NCI-H345 treated with DMSO at 0.1 percent for 48 hours (cell line): ENCODE results near the gene PTGES3L.
"Not testable (repeated sequence)": the region's sequence is repeated elsewhere in the genome, so short reads cannot be mapped to it uniquely, and the experiment has no call there.

Source experiments
- DNase-seq: peaks from one replicate; lab custom pipeline; 2025; ENCODE audit not compliant: unreplicated experiment; lab: John Stamatoyannopoulos, UW

Gene PTGES3L

DNA sequence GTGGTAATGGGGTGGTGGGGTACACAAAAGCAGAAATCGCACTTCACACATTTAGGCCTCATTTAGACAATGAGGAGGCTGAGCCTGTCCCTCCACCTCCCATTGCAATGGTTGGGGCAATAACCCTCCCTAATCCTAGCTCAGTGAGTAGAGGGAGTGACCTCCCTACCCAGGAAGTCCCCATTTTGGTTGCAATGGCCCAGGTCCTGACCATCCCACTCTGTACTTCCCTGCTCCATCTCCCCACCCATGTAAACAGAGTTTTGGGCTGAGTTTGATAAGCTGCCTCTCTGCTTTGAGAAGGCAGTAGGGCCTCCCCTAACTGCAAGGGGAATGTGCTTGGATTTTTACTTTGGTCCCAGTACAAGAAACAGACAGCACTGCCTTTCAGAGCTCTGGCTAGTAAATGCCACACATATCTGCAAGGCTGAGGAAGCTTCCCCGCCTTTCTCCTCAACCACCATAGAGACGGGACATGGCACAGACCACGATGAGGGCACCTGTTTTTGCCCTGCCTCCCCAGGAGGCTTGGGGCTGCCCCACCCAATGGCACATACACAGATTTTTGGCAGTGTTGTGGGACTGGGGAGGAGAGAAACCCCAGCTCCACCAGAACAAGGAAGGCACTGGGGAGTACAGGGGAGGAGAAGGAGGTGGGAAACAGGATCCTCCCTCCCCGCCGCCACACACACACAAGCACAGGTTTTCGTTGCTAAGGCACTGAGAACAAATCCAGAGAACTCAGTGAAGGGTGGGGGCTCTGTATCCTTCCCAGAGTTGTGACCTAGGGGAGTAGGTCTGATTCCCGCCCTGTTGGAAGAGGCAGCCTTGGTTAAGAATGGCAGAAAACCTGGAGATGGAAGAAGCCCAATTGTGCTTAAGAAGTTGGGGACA is 35.0 kb upstream of the PTGES3L start:
- DNase-seq: no peak

DNA sequence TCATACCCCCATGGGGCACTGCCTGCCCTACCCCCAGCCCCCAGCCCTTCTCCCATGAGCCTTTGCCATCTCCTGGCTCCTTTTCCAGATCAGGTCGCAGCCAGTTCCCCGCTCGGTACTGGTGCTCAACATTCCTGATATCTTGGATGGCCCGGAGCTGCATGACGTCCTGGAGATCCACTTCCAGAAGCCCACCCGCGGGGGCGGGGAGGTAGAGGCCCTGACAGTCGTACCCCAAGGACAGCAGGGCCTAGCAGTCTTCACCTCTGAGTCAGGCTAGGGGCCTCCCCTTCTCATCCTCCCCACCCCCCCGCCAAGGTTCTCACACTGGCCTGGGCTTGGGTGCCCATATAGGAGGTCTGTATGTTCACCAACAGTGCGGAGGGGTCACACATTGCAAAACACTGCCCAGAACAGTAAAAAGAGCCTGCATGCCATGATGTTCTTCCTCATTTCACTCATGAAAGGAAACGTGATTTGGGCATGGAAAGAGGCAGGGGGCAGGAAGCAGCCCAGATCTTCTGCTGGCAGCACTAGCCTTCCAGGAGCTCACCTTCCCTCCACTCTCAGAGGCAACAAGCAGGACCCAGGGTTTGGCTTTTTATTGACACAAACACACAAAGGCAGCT is 34.3 kb upstream of the PTGES3L start:
- DNase-seq: no peak

GRCh38 chr17:43013296-43013695 is 33.4 kb upstream of the PTGES3L start:
- DNase-seq: no peak

- no peak for DNase-seq
Measured at GRCh38 chr17:43011728-43012472, 32.0 kb upstream of the PTGES3L start.

- DNase-seq: no peak
Measured at GRCh38 chr17:43010667-43011308, 30.9 kb upstream of the PTGES3L start.

- DNase-seq: no peak
Measured at GRCh38 chr17:43006639-43007551, 27.0 kb upstream of the PTGES3L start, which contains the start of gene IFI35. Gene IFI35 (plus strand): TSS chr17:43006784. CDS start chr17:43006948, 164 bp downstream.

GRCh38 chr17:43003542-43004172 is 23.8 kb upstream of the PTGES3L start:
- no peak for DNase-seq

GRCh38 chr17:43000894-43001293 is 21.0 kb upstream of the PTGES3L start:
- DNase-seq: not testable (repeated sequence)

DNA sequence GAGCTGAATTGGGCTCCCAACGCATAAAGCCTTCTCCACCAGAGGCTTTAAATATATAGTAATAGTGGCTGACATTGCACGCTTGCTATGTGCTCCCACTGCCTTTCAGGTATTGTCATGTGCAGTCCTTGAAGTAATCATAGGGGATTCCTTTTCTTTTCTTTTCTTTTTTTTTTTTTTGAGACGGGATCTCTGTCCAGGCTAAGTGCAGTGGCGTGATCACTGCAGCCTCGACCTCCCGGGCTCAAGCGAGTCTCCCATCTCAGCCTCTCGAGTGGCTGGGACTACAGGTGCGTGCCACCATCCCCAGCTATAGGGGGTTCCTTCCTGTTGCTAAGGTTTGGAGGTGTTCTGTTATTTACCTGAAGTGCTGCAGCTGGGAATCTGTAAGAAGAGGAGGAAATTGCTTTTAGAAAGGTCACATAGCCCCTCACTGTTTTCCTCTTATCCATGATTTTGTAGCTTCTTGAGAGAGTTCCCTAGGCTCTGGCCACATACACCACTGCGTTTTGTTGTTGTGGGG is 19.2 kb upstream of the PTGES3L start:
- no peak for DNase-seq

DNA sequence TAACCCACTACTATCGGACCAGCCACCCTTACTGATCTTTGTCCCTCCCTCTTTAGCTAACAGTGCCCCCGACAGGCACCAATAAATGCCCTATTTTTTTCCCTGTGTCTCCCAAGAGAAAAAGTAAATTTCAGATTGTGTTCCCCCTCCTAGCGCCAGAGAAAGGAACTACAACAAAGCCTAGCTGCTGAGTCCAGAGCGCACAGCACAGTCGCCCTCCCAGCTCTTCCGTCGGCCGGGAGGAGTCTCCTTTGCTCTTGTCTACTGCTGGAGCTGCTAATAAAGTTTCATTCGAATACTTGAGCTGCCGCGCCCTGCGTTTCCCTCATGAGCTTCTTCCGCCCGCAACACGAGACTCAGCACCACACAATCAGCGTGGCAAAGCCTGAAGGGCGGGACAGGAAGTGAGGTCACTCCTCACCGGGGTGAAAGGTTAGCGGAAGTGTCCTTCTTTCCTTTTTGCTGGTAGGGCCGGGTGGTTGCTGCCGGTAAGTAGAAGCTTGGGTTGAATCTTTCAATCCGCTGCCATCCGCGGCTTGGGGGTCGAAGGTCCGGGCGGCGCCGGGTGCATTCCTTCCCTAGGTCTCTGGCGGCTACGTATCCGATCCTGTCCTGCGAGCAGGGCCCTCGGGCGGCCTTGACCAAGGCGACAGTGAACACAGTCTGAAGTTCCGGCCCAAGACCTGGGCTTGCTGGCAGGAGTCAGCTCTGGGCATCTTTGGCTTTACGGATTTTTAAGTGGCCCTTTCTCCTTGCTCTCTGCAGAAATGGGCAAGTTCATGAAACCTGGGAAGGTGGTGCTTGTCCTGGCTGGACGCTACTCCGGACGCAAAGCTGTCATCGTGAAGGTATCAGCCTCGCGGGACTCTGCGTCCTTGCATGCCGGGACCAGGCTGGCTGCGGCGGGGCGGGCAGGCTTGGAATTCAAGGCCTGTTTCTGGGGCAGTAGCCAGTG is 18.4 kb upstream of the PTGES3L start, which contains the start of gene RPL27:
Gene RPL27 (plus strand): TSS at position 436 of the 955 bp plus-strand sequence. CDS start 332 bp downstream, at position 768.
- DNase-seq: peak; percentile 98

GRCh38 chr17:42997390-42997983 is 17.6 kb upstream of the PTGES3L start:
- DNase-seq: no peak

- DNase-seq: not testable (repeated sequence)
Measured at GRCh38 chr17:42993913-42994312, 14.0 kb upstream of the PTGES3L start.

GRCh38 chr17:42992872-42993271 is 13.0 kb upstream of the PTGES3L start:
- no peak for DNase-seq

- no peak for DNase-seq
Measured at GRCh38 chr17:42991471-42991870, 11.6 kb upstream of the PTGES3L start.

DNA sequence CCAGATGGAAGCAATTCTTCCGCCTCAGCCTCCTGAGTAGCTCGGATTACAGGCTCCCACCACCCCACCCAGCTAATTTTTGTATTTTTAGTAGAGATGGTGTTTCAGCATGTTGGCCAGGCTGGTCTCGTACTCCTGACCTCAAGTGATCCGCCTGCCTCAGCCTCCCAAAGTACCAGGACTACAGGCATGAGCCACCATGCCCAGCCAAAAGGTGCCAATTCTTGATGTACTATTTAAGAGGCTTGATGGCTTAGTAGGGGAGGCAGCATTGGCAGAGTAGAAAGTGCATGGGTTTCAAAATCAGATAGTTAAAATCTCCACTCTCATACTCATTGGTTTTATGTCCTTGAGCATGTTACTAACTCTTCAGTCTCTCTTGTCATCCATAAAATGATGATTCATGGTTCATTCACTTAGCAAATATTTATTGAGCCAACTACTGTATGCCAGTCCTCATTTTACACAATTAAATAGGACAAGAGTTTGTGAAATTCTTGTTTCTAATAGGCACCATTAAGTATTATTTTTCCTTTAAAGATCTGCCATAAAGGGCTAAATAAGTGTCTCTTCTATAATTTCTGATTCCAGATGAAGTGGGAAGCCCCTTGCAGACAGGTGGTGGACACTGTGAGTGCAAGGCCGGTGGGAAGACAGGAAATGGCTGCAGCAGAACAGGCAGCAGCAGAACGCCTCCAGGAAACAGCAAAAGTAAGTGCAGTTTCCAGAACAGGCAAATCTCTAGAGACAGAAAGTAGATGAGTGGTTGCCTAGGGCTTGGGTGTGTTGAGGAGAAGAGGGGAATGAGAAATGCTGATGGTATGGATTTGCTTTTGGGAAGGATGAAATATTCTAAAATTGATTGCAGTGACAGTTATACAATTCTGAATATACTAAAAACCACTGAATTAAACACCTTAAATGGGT is 10.1 kb upstream of the PTGES3L start:
- DNase-seq: no peak

DNA sequence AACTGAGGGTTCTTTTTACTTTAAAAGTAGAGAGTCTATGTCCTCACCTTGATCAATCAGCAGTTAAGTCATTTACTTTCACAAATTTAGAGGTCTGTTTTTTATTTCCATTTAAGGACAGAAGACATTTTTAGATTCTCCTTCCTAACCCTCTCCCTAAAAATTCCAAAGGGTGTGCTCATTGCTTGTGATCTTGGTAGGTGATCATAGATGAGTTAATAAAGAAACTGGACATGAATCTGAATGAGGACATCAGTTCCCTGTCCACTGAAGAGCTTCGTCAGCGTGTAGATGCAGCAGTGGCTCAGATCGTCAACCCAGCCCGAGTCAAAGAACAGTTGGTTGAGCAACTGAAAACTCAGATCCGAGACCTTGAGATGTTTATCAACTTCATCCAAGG is 9.3 kb upstream of the PTGES3L start:
- no peak for DNase-seq

- DNase-seq: no peak
Measured at GRCh38 chr17:42985225-42985624, 5.3 kb upstream of the PTGES3L start.
